Ramos (cell line): Measurements from ENCODE around the gene GEMIN4.
"Not testable (repeated sequence)": the region's sequence is repeated elsewhere in the genome, so short reads cannot be mapped to it uniquely, and the experiment has no call there.

Experiments used
- in situ Hi-C: fragments of 300-500 bp; cut with MboI; formaldehyde crosslinking; loops from one replicate; pipeline ENCODE4 v1.14.3; 2022; ENCODE audit warnings: low sequenced_read_pairs; ENCODE audit not compliant: unreplicated experiment

The GEMIN4 gene

GRCh38 chr17:705863-706262 is 46.2 kb downstream of the GEMIN4 start:
- in situ Hi-C loops, result no loop called here

- in situ Hi-C loops, result no loop called here
Observed at GRCh38 chr17:705011-705410, 47.1 kb downstream of the GEMIN4 start.

- in situ Hi-C loops, result no loop called here
Observed at GRCh38 chr17:704111-704864, 47.8 kb downstream of the GEMIN4 start.

- in situ Hi-C loops, result no loop called here
Observed at GRCh38 chr17:703081-703875, 48.8 kb downstream of the GEMIN4 start.

DNA sequence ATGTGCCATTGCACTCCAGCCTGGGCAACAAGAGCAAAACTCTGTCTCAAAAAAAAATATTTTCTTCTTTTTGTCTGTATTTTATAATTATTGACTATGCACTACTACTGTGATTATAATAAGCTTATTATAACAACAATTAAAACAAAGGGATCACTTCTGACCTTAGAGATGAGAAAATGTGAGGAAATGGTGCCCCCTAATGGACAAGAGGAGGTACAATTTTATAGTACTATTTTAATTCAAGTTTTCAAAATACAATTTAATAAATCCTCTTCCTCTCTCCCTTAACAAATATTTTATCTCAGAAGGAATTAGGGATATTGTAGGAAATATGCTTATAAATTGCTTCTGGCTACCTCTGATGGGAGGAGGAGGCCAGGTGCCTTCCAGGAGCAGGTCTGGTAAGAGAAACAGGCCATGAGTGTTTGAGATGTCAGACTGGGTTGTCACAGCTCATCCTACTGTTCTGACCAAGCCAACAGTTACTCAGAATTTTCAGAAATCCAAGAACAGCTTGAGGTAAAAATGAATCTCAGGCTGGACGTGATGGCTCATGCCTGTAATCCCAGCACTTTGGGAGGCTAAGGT is 51.5 kb downstream of the GEMIN4 start:
- in situ Hi-C loops, result no loop called here

DNA sequence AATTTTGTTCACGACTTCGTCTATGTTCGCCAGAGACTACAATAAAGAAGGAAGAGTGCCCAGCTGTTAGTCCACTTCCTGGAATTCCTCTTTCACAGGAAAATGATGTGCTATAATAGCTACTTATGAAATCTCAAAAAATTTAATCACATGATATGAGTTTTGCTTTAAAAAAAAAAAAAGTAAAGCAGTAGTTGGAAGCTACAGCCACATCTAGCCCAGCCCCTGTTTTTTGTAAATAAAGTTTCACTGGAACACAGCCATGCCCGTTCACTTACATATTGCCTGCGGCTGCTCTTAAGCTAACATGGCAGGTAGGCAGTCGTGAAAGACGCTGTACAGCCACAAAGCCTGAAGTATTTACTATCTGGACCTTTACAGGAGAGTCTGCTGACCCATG is 52.7 kb downstream of the GEMIN4 start:
- in situ Hi-C loops, result no loop called here

DNA sequence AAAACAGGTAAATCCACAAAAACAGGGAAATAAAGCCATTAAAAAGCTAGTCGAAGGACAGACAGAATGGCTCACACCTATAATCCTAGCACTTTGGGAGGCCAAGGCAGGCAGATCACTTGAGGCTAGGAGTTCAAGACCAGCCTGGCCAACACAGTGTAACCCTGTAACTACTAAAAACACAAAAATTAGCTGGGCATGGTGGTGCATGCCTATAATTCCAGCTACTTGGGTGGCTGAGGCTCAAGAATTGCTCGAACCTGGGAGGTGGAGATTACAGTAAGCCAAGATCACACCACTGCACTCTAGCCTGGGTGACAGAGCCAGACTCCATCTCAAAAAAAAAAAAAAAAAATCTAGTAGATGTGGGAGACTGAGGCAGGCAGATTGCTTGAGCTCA is 54.0 kb downstream of the GEMIN4 start:
- in situ Hi-C loops, result not testable (repeated sequence)

DNA sequence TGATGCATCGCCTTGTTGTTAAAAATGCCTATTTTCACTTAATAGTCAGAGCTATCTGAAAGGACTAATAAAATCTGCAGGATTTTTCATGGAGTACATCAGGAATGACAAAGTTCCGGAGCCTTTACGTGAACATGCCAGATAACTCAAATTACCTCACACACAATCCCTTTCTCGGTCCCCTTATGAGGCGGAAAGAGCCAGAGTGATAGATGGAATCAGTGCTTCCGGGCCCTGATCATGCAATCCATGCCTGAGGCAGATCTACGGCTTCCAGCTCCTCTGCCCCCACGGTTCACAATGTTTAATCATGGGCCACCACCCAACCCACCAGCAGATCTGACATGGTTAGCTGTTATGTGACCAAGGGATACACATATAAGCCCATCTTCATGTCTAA is 54.4 kb downstream of the GEMIN4 start:
- in situ Hi-C loops, result no loop called here

- in situ Hi-C loops, result no loop called here
Observed at GRCh38 chr17:696369-696768, 55.7 kb downstream of the GEMIN4 start.
